K562 (cell line): ENCODE data around the gene YIPF2. TPM values are rescaled to one million over a fixed set of nuclear protein-coding genes. Genes with fewer than 3 reads are reported as not detected.
A peak's percentile ranks its signal among the peaks of the same experiment; 100 is the strongest.

ENCODE experiments used
- ATAC-seq: fragments of 200-7000 bp; cut with Tn5 transposase; 3 replicates; pipeline ENCODE4 v1.9.1; 2020; ENCODE audit warnings: moderate library complexity
- BruUV-seq: library from RNA; stranded (reverse); fragments of 400-500 nt; replicated peaks from 2 replicates; lab custom pipeline; 2021; lab: Mats Ljungman, UMichigan
- CTCF ChIA-PET: fragments of 300-600 bp; formaldehyde crosslinking; extraction: SDS; loops from one replicate; lab custom pipeline; 2021; ENCODE audit warnings: low intra/inter-chr PET ratio; lab: Yijun Ruan, JAX
- POLR2A ChIA-PET: fragments of 300-600, 350-650 bp; sonication (Branson Sonifier 250); formaldehyde crosslinking; extraction: SDS; loops from one replicate; lab custom pipeline; 2021; ENCODE audit warnings: antibody characterized with exemption, inconsistent platforms; lab: Yijun Ruan, JAX
- DNase-seq, 4 experiments: peaks; one replicate each; pipeline versions ENCODE4 v3.0.0 to v3.0.0-alpha.2; 2011 to 2018; ENCODE audit warnings: low spot score in 3 of 4, mixed read lengths in 3 of 4; ENCODE audit errors: extremely low read depth in 1 of 4
- FAIRE-seq: peaks from 2 replicates; lab custom pipeline; 2011; peaks lifted over from hg19 to GRCh38; lab: Jason Lieb, UNC
- H2AFZ ChIP-seq: 2 replicates; pipeline ENCODE4 v1.6.0; 2011; ENCODE audit warnings: low read depth, low read length, control low read depth, inconsistent platforms
- H3K27ac ChIP-seq: fragments of 200-600 bp; 3 replicates; pipeline ENCODE4 v1.8.0; 2011; ENCODE audit warnings: low read depth, mild to moderate bottlenecking, control low read depth, inconsistent platforms, low read length, moderate library complexity, mixed read lengths; ENCODE audit errors: extremely low read depth
- H3K27me3 ChIP-seq, 2 experiments: fragments of 300-600 bp in 1 of 2; 2 replicates in 1 of 2; 3 replicates in 1 of 2; pipeline versions ENCODE4 v1.6.0 to v1.8.0; 2011; ENCODE audit warnings: inconsistent platforms in 2 of 2, low read length in 2 of 2, mild to moderate bottlenecking in 1 of 2, mixed read lengths in 1 of 2, moderate library complexity in 1 of 2; ENCODE audit not compliant: control insufficient read depth in 2 of 2, insufficient read depth in 2 of 2
- H3K36me3 ChIP-seq: fragments of 300-600 bp; 3 replicates; pipeline ENCODE4 v1.8.0; 2011; ENCODE audit warnings: mild to moderate bottlenecking, low read length, inconsistent platforms; ENCODE audit not compliant: control insufficient read depth, insufficient read depth
- H3K4me1 ChIP-seq, 2 experiments: fragments of 200-600 bp in 1 of 2; replicated peaks in 1 of 2; 2 replicates in 1 of 2; 3 replicates in 1 of 2; pipeline versions ENCODE4 v1.5.1 to v1.8.0; 2011; ENCODE audit warnings: inconsistent platforms in 2 of 2, low read length in 2 of 2, mild to moderate bottlenecking in 1 of 2, mixed read lengths in 1 of 2, moderate library complexity in 1 of 2; ENCODE audit not compliant: control insufficient read depth in 2 of 2, insufficient read depth in 2 of 2
- H3K4me2 ChIP-seq: 2 replicates; pipeline ENCODE4 v1.6.1; 2011; ENCODE audit warnings: low read length, control low read depth, inconsistent platforms, mixed read lengths; ENCODE audit not compliant: insufficient read depth
- H3K4me3 ChIP-seq: fragments of 200-600 bp; sonication (generic), shearing (Covaris generic); 2 replicates; pipeline ENCODE4 v1.5.1; 2016; ENCODE audit warnings: control low read depth, inconsistent platforms
- H3K79me2 ChIP-seq: fragments of 200-600 bp; 3 replicates; pipeline ENCODE4 v1.8.0; 2011; ENCODE audit warnings: low read length, inconsistent platforms; ENCODE audit not compliant: control insufficient read depth, insufficient read depth
- H3K9ac ChIP-seq, 2 experiments: 2 replicates each; pipeline versions ENCODE4 v1.6.0 to v1.6.1; 2011; ENCODE audit warnings: low read depth in 2 of 2, low read length in 2 of 2, control low read depth in 1 of 2, inconsistent platforms in 1 of 2, mild to moderate bottlenecking in 1 of 2, mixed read lengths in 1 of 2; ENCODE audit not compliant: insufficient read depth in 1 of 2
- H3K9me1 ChIP-seq: one replicate; pipeline ENCODE4 v1.6.0; 2011; ENCODE audit warnings: inconsistent platforms, mild to moderate bottlenecking, low read length, moderate library complexity; ENCODE audit not compliant: control insufficient read depth, insufficient read depth
- H3K9me3 ChIP-seq: replicated peaks from 2 replicates; pipeline ENCODE4 v1.5.1; 2011; ENCODE audit warnings: low read depth, low read length, inconsistent platforms; ENCODE audit not compliant: control insufficient read depth, insufficient read depth
- H4K20me1 ChIP-seq: replicated peaks from 2 replicates; pipeline ENCODE4 v1.6.1; 2011; ENCODE audit warnings: low read length, inconsistent platforms, mixed read lengths; ENCODE audit not compliant: control insufficient read depth, insufficient read depth
- FUS ChIP-seq: fragments of 200-400 bp; formaldehyde crosslinking; optimal IDR thresholded peaks from 2 replicates; pipeline ENCODE3; 2017; ENCODE audit warnings: low read depth, low read length
- GMEB1 ChIP-seq: fragments of 250-450 bp; sonication (Bioruptor Pico); IDR thresholded peaks from 2 replicates; pipeline ENCODE4 v1.4.0; 2020; ENCODE audit warnings: mild to moderate bottlenecking
- KAT8 ChIP-seq: fragments of 450-650 bp; IDR thresholded peaks from 2 replicates; pipeline ENCODE4 v1.6.1; 2016; ENCODE audit warnings: low read depth, mild to moderate bottlenecking
- KLF13 ChIP-seq: fragments of 450-650 bp; IDR thresholded peaks from 2 replicates; pipeline ENCODE4 v1.6.1; 2016; ENCODE audit warnings: missing genetic modification characterization, low read depth, mild to moderate bottlenecking, missing compliant biosample characterization, moderate library complexity, borderline replicate concordance
- MAFG ChIP-seq: fragments of 450-650 bp; conservative IDR thresholded peaks from 2 replicates; pipeline ENCODE4 v1.6.1; 2016; ENCODE audit warnings: missing genetic modification characterization, missing compliant biosample characterization
- RBBP5 ChIP-seq: fragments of 200-600 bp; sonication (generic); IDR thresholded peaks from 2 replicates; pipeline ENCODE4 v1.6.1; 2012; ENCODE audit warnings: borderline replicate concordance, mild to moderate bottlenecking, low read length, control low read depth, inconsistent platforms; ENCODE audit not compliant: insufficient read depth, poor library complexity, severe bottlenecking
- RBFOX2 ChIP-seq: fragments of 200-400 bp; formaldehyde crosslinking; IDR thresholded peaks from 2 replicates; pipeline ENCODE4 v1.6.1; 2017; ENCODE audit warnings: low read depth, mild to moderate bottlenecking, low read length, moderate library complexity
- SRSF3 ChIP-seq: fragments of 200-400 bp; formaldehyde crosslinking; IDR thresholded peaks from 2 replicates; pipeline ENCODE4 v1.6.1; 2016; ENCODE audit warnings: mild to moderate bottlenecking, low read length, moderate library complexity; ENCODE audit not compliant: insufficient read depth
- TAF1 ChIP-seq: IDR thresholded peaks from 2 replicates; pipeline ENCODE4 v1.6.1; 2011; ENCODE audit warnings: mild to moderate bottlenecking, low read length, moderate library complexity; ENCODE audit not compliant: insufficient read depth, control insufficient read depth, severe bottlenecking; ENCODE audit errors: extremely low read depth
- TCF15 ChIP-seq: fragments of 250-450 bp; sonication (Bioruptor Pico); IDR thresholded peaks from 2 replicates; pipeline ENCODE4 v1.8.0; 2022; ENCODE audit warnings: moderate library complexity, mild to moderate bottlenecking, inconsistent platforms
- ZBTB2 ChIP-seq: fragments of 450-650 bp; IDR thresholded peaks from 2 replicates; pipeline ENCODE4 v1.6.1; 2016; ENCODE audit warnings: antibody characterized with exemption
- ZEB2 ChIP-seq: fragments of 450-650 bp; IDR thresholded peaks from 2 replicates; pipeline ENCODE4 v1.6.1; 2016
- ZNF175 ChIP-seq: fragments of 200-800 bp; sonication (Bioruptor generic); IDR thresholded peaks from 2 replicates; pipeline ENCODE4 v1.6.1; 2016; ENCODE audit warnings: low read depth, mild to moderate bottlenecking, missing genetic modification characterization, missing compliant biosample characterization
- ZNF280A ChIP-seq: fragments of 450-650 bp; IDR thresholded peaks from 2 replicates; pipeline ENCODE4 v1.6.1; 2018; ENCODE audit warnings: mild to moderate bottlenecking, low read depth; ENCODE audit not compliant: partially characterized antibody
- ZNF316 ChIP-seq: fragments of 450-650 bp; IDR thresholded peaks from 2 replicates; pipeline ENCODE4 v1.6.1; 2016
- ZNF77 ChIP-seq: fragments of 250-450 bp; sonication (Bioruptor Pico); IDR thresholded peaks from 2 replicates; pipeline ENCODE4 v1.5.0; 2020
- ZNF830 ChIP-seq: fragments of 250-450 bp; sonication (Bioruptor Pico); IDR thresholded peaks from 2 replicates; pipeline ENCODE4 v1.5.0; 2021; ENCODE audit warnings: mild to moderate bottlenecking
- WGBS: fragments of 100-300 bp; shearing (Covaris generic); methylation state at CpG from one replicate; pipeline ENCODE4 v1.1.6; 2016; ENCODE audit warnings: low coverage, mixed read lengths; ENCODE audit not compliant: insufficient coverage; ENCODE audit errors: missing lambda C conversion rate; 5-methylcytosine and 5-hydroxymethylcytosine counted together
- in situ Hi-C: fragments of 300-500 bp; cut with MboI; formaldehyde crosslinking; loops from 4 replicates; pipeline ENCODE4 v1.15.0; 2018; ENCODE audit warnings: inconsistent platforms, mixed read lengths
- intact Hi-C: fragments of 100-400 bp; cut with micrococcal nuclease; formaldehyde crosslinking; loops from 2 replicates; pipeline ENCODE4 v1.14.2; 2022
- polyA plus RNA-seq, 8 experiments: library from polyadenylated mRNA; depleted of rRNA in 4 of 8; stranded (reverse) in 5 of 8; unstranded in 3 of 8; fragments of >200 nt; fragmentation: Nextera tagmentation in 2 of 8; fragmentation: Illumina TruSeq in 1 of 8; extraction: Ambion mirVana in 2 of 8; extraction: Trizol in 1 of 8; gene quantifications; 2 replicates each; pipeline versions ENCODE4 v1.2.1 to v1.2.3, GENCODE V29; 2011 to 2014; ENCODE audit warnings: inconsistent platforms in 1 of 8, missing spikeins in 1 of 8
- total RNA-seq, 7 experiments: library from RNA; depleted of rRNA in 6 of 7; stranded (reverse); fragments of >200 nt in 6 of 7; fragmentation: Illumina TruSeq in 2 of 7; extraction: Trizol in 2 of 7; gene quantifications; 2 replicates each; pipeline versions ENCODE4 v1.2.1 to v1.2.3, GENCODE V29; 2011 to 2021; ENCODE audit warnings: low replicate concordance in 1 of 7

Gene YIPF2
- total and polyA plus RNA-seq, 9 of the 15 experiments (the other 6 are each of a cell fraction or from before 2014, with no cell fraction given) = 1.3 to 65.2 (median 31.6) TPM

- H2AFZ ChIP-seq = peak within 1 kb of the TSS; percentile 93
- in situ Hi-C loops = no loop called here
- H3K9me3 ChIP-seq = no peaks in the 10 kb centered on the region
- H3K4me3 ChIP-seq = peak within 1 kb of the TSS; percentile 99
- peak; percentile 98 to 99 (median 99) for DNase-seq
- peak within 1 kb of the TSS; percentile 96 to 100 for H3K9ac ChIP-seq
- H4K20me1 ChIP-seq = peaks cover 8% of the 10 kb centered on the region
- CTCF ChIA-PET = no interaction called here
- H3K9me1 ChIP-seq = peaks cover 4% of the 10 kb centered on the region
- peaks cover 57% of the 10 kb centered on the region for H3K79me2 ChIP-seq
- peak within 1 kb of the TSS; percentile 94 for H3K27ac ChIP-seq
- WGBS = 0% methylated on average over 61 of the region's 100 CpGs
- peak; percentile 94 for FAIRE-seq
- H3K27me3 ChIP-seq = no peaks in the 10 kb centered on the region
- H3K4me2 ChIP-seq = peak within 1 kb of the TSS; percentile 90
- TSS peak; percentile 97 for BruUV-seq
- POLR2A ChIA-PET = interaction anchor here (0.6 to 1.5 kb wide), 5 partner anchors 10 to 231 kb away, joined by 3 to 5 read pairs (median 3); no protein-coding TSS in a partner anchor
- intact Hi-C loops = no loop called here
- H3K4me1 ChIP-seq = peaks cover 15 to 23% of the 10 kb centered on the region in 2 experiments; a peak in 4 of 5 replicates
- H3K36me3 ChIP-seq = peaks cover 15% of the 10 kb centered on the region; the same call in 2 of the 3 replicates
- ATAC-seq = peak; percentile 90
- TF ChIP-seq KAT8 = no peak
- TF ChIP-seq ZBTB2 = peak; percentile 98
- TF ChIP-seq MAFG (tag) = no peak
- TF ChIP-seq ZNF175 (CRISPR knock-in tag) = peak; percentile 98
- TF ChIP-seq TAF1 = peak; percentile 63
- no peak for TF ChIP-seq ZNF830 (CRISPR knock-in tag)
- TF ChIP-seq ZNF77 (CRISPR knock-in tag) = no peak
- TF ChIP-seq RBFOX2 = peak; percentile 96
- TF ChIP-seq ZEB2 = no peak
- no peak for TF ChIP-seq ZNF316
- TF ChIP-seq ZNF280A = no peak
- peak; percentile 2 for TF ChIP-seq RBBP5
- no peak for TF ChIP-seq FUS
- TF ChIP-seq KLF13 (tag) = peak; percentile 87
- no peak for TF ChIP-seq SRSF3
- TF ChIP-seq TCF15 (CRISPR knock-in tag) = 0 out of 2 replicates have a peak, but pooled peaks have one; percentile 47
- peak; percentile 85 for TF ChIP-seq GMEB1 (CRISPR knock-in tag)
Observed at GRCh38 chr19:10960314-10961072, 32.1 kb upstream of the YIPF2 start, which contains the start of gene SMARCA4. SMARCA4 (plus strand) TSS chr19:10961030; CDS start chr19:10984152, 23,122 bp downstream.
